Activated CD4-positive, alpha-beta T cell treated with anti-CD3 and anti-CD28 coated beads for 48 hours (primary cell): ENCODE data around the gene KAT14.
"Not testable (repeated sequence)": the region's sequence is repeated elsewhere in the genome, so short reads cannot be mapped to it uniquely, and the experiment has no call there.

Source experiments
- DNase-seq: peaks from one replicate; pipeline ENCODE4 v3.0.0-alpha.2; 2020

KAT14 gene

DNA sequence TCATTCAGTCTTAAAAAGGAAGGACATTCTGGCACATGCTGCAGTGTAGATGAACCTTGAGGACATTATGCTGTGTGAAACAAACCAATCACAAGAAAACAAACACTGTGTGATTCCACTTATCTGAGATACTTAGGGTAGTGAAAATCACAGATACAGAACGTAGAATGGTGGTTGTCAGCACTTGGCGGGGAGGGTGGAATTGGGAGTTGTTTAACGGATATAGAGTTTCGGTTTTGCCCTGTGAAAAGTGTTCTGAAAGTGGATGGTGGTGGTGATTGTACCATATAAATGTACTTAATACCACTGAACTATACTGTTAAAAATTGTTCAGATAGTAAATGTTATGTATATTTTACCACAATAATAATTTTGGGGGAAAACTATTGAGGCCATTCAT, 18.4 kb downstream of the KAT14 start:
- DNase-seq: no peak

DNA sequence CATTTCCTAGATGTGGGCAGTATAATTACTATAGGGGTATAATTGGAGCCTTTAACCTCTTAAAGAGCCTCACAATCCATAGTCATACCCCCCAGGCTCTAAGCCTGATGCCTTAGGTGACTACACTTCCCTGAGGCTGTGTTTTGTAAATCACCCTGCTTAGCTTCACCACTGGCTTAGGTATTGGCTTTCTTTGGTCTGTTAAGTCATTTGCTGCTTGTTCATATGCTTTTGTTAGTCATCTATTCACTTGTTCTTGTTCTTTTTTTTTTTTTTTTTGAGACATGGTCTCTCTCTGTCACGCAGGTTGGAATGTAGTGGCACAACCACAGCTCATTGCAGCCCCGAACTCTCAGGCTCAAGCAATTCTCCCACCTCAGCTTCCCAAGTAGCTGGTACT, 26.7 kb downstream of the KAT14 start:
- DNase-seq: no peak

DNA sequence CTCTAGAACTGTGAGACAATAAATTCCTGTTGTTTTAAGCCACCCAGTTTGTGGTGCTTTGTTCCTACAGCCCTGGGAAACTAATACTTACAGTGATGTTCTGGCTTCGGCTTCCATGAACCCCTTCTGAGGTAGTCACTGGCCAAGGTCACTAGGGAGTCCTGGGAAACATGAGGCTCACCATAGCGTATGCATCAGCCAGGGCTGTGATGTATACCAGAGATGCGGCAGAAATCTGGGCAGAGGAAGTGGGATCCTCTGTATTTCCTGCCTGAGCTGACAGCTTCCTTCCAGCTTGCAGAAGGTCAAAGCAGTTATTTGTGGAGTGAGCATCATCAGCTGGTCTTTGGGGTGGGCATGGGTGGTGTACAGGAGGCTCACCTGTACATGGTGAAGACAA, 27.9 kb downstream of the KAT14 start:
- no peak for DNase-seq

DNA sequence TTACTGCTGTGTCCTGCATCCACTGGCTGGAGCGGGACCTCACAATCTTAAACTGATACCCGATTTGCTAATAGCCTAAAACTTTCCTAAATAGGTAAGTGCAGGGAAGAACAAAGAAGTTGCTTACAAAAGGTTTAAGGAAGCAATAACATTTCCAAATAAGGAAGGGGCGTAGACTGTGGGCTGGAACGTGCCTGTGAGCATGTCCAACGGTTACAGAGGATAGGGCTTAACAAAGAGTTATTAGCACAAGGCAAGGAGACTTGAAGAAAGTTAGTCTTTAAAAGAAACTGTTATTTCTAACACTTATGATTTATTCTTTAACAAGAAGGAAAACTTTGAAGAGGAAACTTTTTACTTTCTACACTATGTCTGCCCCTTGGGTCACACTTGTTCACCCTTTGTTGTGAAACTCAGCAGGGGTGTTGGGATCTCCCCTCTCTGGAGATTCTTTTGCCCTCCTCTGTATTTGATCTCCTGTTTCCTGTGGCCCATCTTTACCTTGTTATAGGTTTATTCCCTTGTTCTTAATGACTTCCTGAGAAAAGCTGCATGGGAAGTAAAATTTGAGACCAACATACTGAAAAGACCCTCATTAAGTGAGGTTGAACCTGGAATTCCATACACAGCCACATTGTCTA, 28.7 kb downstream of the KAT14 start:
- no peak for DNase-seq

DNA sequence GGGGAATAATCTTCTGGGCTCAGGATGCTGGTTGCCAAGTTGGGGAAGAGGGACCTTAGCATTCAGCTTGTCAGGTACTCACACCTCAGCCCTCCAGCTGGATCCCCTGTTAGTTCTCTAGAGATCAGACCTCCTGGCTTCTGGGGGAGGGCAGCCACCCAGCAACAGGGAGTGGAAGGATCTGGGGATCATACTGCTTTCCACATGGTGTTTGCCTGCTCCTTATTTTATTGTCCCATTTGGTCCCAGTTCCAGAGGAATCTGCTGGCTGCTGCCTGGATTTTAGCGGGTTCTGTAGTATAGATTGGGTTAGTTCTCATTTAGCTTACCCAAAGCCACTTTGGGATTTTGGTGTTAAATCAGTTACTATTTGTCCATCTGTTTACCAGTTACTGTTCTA, 29.3 kb downstream of the KAT14 start:
- DNase-seq: no peak

DNA sequence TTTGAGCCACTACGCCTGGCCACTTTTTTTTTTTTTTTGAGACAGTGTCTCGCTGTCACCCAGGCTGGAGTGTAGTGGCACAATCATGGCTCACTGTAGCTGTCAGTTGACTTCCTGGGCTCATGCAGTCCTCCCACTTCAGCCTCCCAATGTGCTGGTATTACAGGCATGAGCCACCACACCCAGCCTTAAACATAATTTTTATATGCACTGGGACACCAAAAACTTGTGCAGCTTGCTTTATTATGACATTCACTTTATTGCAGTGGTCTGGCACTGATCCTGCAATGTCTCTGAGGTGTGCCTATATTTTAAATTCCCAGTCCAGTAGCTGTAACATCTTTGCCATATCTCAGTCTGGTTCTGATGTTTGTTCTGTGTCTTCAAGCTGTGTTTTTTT, 34.7 kb downstream of the KAT14 start:
- no peak for DNase-seq

DNA sequence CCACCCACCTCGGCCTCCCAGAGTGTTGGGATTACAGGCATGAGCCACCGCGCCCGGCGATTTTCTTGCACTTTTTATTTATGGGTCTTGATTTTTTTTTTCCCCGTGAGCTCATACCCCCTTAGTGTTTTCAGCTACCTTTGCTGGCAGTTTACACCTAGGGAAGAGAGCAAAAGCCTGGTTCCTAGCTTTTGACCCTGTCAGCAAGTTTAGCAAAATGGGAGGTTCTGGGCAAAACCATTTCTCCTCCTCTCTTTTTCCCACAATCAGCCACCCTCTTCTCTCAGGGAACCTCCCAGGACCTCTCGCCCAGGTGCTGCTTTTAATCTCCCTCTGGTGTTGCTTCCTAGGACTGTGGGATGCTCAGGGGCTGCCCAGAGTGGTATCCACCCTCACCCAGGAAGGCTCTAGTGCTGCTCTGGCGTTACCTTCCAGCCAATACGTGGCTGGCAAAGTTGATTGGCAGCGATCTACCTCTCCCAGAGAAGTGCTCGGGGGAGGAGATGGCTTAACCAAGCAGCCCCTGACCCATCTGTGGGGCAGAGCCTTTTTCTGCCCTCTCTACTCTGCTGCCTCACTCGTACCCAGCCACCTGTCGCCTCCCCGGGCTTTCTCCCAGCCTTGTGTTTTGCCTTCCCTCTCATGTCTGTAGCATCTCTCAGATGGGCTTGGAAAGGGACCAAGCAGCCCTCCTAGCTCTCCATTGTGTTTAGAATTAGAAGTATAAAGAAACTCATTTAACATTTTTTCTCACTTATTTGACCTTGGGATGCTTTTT, 37.4 kb downstream of the KAT14 start:
- no peak for DNase-seq

DNA sequence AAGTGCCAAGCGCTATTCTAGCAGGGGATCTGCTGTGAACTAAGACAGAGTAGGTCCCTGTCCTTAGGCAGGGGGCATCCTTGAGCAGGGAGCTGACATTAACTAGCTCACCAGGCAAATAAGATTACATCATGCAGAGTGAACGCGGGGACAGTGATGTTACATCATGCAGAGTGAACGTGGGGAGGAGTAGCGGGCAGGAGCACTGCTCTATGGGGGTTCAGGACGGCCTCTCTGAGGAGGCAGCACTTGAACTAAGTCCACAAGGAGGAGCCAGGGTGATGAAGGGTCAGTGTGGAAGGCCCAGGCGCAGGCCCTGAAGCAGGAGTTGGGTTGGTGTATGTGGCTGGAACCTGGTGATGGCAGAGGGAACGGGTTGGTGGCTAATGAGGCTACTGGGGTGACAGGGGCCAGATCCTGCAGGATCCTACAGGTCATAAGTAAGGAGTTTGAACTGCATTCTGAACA, 38.7 kb downstream of the KAT14 start:
- no peak for DNase-seq

DNA sequence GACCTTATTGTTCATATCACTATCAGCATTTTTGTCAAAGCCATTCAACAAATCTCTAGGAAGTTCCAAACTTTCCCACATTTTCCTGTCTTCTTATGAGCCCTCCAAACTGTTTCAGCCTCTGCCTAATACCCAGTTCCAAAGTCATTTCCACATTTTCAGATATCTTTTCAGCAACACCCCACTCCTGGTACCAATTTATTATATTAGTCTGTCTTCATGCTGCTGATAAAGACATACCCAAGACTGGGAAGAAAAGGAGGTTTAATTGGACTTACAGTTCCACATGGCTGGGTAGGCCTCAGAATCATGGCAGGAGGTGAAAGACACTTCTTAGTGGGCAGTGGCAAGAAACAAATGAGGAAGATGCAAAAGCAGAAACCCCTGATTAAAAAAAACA, 42.7 kb downstream of the KAT14 start:
- not testable (repeated sequence) for DNase-seq

DNA sequence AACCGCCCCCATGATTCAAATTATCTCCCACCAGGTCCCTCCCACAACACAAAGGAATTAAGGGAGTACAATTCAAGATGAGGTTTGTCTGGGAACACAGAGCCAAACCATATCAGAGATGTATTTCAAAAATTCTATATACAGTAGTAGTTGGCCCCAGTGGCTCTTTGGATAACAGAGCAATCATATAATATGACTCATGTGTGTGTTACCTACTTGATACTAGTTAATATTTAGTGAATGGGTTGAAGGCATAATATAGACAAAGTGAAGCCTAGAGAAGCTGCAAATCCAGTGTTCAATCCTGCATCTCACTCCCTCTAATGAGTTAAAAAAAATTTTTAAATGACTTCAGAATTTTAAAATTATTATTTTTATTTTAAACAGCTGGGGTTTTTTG, 43.2 kb downstream of the KAT14 start:
- DNase-seq: no peak

DNA sequence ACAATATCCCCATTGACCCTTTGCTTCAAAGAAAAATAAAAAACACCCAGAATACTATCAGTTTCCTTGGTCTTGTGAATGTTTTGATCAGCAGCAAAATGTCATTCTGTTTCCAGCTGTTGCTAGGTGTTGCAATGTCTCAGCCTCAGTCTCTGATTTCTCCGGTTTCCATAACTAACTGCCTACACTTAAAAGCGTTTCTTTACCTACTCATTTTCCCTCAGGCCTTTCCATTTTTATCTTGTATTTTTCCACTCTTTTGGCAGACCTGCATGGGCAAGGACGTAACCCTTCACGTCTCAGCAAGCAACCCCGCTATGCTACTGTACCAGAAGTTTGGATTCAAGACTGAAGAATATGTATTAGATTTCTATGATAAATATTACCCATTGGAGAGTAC, 49.4 kb downstream of the KAT14 start:
- no peak for DNase-seq

DNA sequence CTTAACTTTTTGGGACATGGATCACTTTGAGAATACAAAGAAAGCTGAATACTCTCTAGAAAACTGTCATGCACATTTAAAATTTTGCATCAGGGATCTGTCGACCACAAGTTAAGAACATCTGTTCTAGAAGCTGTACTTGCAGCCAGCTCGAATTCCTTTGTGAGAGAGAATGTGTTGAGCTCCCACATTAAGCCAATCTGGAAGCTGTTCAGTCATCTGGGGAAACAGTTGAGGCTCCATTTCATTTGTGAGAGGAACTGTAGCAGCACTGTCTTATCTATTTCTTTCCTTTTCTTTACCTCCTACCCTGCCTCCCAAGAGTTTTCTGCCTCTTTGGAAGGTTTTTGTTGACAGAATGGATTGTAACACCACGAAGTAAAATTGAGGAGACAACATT, 50.8 kb downstream of the KAT14 start:
- no peak for DNase-seq

DNA sequence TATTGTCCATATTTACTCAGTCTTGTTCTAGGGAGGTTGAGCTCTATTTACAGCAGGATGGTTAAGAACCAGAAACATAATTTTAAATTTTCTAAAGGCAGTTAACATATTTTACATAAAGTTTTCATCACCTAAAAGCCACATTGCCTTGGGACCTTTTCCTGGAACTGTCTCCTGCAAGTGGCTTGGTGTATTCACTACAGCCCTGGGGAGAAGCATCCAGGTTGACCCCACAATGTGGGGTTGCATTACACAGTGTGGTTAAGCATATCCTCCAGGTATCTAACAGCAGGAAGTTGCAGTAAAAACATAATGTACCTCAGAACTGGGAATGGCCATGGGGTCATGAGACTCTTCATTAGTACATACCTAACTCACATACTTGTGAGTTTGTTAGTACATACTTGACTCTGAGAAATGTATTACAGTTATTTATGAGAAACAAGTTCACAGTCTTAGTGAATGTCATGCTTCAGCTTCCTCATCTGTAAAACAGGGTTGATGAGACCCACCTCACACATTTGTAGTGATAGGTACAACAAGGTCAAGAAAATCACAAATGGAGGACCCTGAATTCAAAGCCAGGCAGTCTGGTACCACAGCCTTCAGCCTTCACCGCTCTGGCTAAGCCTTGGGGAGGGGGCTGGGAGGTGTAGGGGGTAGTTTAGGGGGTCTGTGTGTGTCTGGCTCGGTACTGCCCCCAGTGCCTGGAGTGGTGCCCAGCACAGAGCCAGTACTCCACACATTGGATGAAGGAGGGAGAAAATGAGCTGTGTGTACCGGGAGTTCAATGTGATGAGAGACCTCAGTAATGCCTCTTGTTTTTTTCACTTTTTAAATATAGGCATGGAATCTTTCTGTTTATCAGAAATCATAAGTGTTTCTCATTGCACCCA, 52.9 kb downstream of the KAT14 start:
- DNase-seq: no peak

DNA sequence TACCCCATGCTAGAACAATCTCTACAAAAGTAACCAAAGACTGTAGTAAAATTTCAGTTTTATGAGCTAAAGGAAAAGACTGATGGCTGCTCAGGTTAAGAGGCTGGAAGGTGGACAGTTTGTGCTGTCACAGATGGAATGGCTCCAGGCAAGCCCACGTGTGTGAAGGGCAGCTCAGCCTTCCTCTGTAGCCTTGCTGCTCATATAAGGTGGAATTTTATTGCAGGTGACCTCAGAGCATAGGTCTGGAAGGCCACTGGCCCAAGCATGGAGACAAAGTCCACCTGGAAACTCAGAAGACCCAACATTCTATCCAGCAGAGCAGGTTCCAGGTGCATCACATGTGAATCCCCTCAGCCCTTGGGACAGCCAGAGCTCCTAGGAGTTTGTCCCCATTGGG, 53.6 kb downstream of the KAT14 start:
- no peak for DNase-seq

DNA sequence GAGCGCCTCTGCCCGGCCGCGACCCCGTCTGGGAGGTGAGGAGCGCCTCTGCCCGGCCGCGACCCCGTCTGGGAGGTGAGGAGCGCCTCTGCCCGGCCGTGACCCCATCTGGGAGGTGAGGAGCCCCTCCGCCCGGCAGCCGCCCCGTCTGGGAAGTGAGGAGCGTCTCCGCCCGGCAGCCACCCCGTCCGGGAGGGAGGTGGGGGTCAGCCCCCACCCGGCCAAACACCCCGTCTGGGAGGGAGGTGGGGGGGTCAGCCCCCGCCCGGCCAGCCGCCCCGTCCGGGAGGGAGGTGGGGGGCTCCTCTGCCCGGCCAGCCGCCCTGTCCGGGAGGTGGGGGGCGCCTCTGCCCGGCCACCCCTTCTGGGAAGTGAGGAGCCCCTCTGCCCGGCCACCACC, 56.8 kb downstream of the KAT14 start:
- DNase-seq: not testable (repeated sequence)

DNA sequence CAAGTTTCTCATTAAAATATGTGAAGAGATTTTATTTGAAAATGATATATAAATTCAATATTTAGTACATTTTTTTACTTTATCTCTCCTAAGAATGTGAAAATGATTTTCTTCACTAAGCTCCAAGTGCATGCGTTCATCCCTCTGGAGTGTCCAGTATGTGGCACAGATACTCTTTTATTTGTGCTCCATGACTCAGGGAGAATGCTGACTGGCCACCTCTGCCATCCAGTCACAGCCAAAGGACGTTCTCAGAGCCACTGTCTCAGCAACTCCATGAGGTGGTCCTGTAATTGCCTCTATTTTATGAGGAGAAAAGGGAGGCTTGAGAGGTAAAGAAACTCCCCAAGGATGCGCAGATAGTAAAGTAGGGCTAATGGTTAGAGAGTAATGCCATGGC, 58.3 kb downstream of the KAT14 start:
- no peak for DNase-seq

DNA sequence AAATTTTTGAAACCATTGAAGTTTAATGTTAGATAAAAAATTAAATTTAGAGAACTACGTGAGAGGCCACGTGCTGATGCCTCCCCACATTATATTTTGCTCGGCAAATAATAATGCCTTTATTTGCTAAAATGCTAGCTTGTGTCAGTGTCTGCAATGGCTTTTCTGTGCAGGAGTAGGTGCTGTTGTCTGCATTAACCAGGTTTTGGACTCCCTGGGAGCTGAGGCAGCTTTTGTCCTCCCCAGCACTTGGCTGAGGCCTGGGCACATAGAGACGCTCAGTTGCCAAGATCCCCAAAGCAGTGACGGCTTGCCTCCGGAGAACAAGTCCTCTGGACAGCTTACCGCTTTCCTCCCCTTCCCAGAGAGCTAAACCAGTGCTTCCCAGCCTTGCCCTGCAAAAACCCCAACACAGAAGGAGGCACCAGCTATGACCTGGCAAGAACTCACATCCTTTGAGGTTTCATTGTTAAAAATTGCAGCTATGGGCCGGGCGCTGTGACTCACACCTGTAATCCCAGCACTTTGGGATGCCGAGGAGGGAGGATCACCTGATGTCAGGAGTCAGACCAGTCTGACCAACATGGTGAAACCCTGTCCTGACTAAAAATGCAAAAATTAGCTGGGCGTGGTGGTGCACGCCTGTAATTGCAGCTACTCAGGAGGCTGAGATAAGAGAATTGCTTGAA, 59.9 kb downstream of the KAT14 start:
- DNase-seq: no peak

DNA sequence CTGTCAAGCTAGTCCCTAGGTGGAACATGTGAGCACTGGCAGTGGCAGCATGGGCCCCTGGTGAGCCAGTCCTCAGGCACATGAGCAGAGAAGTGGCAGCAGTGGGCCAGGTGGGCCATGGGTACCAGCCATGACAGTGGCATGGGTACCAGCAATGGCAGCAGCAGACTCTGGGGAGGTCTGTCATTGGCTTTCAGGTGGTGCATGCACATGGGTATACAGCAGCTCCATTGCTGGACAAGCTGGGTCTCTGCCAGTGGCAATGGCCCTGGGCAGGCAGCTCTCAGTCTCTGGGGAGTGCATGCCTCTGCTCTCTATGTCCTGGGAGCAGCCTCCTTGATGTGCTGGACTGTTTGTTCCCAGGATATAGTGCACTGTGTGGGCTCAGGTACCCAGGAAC, 65.3 kb downstream of the KAT14 start:
- DNase-seq: no peak

DNA sequence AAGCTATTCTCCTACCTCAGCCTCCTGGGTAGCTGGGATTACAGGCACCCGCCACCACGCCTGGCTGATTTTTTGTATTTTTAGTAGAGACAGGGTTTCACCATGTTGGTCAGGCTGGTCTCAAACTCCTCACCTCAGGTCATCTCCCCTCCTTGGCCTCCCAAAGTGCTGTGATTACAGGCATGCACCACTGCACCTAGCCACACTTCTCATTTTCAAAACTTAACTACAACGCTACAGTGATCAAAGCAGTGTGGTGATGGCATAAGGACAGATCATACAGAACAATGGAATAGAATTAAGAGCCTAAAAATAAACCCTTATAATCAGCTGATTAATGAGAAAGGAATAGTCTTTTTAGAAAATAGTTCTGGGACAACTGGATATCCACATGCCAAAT, 66.0 kb downstream of the KAT14 start:
- DNase-seq: not testable (repeated sequence)

DNA sequence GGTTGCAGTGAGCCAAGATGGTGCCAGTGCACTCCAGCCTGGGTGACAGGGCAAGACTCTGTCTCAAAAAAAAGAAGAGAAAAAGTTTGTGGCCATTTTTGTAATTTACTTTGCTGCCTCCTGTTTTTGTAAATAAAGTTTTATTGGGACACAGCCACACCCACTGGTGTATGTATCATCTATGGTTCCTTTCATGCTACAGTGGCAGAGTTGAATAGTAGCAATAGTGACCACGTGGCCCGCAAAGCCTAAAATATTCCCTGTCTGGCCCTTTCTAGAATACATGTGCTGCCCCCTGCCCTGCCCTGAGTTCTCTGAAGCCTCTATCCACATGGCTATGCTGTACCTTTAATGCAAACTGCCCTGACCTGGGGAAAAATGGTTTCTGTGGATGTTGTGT, 75.3 kb downstream of the KAT14 start:
- no peak for DNase-seq

DNA sequence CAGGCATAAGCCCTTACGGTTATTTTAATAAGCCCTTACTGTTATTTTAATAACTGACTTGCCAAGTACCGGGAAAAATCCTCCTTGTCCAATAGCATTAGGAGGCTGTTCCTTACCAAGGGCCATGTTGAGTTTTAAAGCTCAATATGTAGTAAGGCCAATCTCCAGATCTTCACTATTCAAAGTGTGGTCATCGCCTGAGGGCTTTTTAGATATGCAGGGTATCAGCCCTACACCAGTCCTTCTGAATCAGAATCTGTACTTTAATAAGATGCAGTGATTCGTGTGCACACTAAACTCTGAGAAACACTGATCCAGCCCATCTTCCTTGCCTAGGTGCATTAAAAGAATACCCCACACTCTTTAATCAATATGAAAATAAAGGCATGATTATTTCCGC, 77.9 kb downstream of the KAT14 start:
- DNase-seq: no peak

DNA sequence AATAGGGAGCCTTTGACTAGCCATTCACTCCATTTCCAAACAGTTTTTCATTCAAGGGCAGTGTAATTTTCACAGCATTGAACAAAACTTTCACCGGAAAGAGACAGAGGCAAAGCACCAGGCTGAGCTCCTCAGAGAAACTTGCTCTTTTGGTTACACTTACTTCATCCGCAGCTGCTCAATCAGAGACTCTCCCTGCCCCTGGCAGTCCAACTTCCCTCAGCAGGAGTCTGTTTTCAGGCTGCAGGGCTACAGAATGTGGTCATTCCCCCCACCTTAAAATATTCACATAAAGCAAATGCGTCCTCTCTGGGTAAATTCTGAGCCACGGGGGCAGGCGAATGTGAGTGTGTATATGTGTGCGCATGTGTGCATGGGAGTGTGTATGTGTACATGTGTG, 80.6 kb downstream of the KAT14 start:
- DNase-seq: no peak

DNA sequence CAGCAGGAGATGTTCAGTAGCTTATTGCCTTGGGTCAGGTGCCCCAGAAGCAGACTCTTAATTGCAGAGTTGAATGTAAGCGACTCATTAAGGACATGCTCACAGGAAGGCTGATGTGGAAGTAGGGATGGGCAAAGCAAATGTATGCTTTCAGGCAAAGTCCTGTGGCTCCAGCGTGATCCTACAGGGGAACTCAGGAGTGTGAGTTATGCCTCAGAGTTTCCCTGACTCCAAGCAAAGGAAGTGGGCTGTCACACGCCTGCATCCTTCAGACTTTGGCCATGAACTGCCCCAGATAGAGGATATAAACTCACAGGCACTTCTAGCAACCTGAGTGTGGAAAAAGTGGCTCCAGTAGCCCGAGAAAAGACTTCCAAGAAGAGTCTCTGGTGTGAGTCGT, 85.7 kb downstream of the KAT14 start:
- no peak for DNase-seq
